HG03060 (cell line): ENCODE results near the gene SLC22A31.

Experiments
- ATAC-seq: cut with Tn5 transposase; IDR thresholded peaks from one replicate; pipeline ENCODE4 v1.9.1; 2021; ENCODE audit warnings: low read depth, moderate number of reproducible peaks; ENCODE audit not compliant: unreplicated experiment

Gene SLC22A31

DNA sequence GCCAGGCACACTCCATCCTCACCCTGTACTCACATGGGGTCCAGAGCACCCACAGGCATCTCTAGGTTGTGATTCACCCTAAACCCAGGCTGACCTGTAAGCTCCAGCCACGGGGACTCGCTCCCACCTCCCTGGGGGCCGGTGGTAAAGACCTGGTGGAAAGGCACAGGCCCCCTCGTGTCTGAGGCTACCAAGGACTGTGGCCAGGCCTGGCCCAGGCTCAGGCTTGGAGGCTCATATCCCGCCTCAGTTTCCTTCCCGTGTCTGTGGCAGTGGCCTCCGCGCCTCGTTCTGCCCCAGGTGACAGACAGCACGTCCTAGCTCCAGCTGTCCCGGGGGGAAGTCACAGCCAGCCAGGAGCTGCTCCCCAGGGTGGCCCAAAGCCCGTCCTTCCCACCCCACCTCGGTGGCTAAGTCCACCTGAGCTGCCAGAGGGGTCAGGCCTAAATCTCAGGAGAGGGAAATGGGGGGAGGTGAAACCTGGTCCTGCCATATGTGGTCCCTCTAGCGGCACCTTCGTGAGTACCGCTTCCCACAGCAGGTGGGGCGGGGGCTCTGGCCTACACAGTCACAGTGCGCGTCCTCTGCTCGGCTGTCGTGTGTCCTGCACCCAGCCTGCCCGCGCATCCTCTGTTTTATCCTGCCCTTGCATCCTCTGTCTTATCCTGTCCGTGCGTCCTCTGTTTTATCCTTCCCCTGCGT is 16.2 kb downstream of the SLC22A31 start:
- ATAC-seq = no peak

DNA sequence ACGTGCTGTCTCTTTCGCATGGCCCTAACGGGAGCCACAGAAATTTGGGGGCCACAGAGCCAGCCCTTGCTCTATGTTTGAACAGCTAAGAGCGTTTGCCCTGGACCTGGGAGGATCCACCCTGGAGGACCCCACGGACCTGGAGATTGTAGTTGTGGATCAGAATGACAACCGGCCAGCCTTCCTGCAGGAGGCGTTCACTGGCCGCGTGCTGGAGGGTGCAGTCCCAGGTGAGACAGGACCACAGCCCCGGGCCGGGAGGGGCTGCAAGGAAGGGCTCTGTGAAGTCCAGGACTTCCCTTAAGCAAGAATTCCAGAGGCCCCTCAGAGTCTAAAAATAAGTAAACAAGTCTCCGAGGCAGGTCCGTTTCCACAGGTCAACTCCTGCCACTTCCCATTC is 16.9 kb downstream of the SLC22A31 start:
- ATAC-seq = no peak

DNA sequence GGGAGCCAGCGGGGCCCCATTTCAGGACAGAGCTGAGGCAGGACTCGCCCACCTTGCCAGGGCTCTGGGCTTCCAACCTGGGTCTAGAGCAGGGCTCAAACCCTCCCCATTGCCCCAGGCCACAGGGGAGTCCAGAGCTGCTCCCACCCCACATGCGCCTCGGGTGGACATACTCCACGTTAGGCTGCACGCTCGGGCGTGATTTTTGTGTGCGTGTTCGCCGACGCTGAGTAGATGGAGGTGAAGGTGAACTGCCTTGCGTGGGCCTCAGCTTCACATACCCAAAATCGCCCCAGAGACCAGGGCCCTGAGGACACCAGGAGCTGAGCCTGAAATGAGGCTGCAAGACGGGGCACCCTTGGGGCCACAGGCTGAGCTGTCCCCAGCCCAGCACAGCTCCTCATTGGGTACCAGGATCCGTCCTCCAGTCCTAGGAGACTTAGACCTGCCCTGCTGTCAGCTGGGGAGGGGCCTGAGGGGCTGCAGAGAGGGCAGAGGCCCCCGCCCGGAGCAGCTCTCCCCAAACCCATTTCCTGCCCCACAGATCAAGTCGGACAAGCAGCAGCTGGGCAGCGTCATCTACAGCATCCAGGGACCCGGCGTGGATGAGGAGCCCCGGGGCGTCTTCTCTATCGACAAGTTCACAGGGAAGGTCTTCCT is 20.6 kb downstream of the SLC22A31 start:
- ATAC-seq = no peak

DNA sequence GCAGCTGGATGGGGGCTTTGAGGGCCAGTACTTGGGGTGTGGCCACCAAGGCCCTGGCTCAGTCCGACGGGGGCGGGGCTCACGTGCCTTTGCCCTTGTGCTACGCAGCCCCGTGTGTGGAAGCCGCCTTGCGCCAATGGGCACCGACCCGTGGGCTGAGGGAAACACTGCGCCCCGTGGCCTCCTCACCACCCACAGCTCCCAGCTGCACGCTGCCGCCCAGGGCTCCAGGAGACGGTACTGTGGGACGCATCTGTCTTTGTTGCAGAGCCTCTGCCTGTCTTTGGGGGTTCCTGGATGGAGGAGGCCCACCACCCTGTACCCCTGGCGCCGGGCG is 21.2 kb downstream of the SLC22A31 start:
- ATAC-seq = no peak

DNA sequence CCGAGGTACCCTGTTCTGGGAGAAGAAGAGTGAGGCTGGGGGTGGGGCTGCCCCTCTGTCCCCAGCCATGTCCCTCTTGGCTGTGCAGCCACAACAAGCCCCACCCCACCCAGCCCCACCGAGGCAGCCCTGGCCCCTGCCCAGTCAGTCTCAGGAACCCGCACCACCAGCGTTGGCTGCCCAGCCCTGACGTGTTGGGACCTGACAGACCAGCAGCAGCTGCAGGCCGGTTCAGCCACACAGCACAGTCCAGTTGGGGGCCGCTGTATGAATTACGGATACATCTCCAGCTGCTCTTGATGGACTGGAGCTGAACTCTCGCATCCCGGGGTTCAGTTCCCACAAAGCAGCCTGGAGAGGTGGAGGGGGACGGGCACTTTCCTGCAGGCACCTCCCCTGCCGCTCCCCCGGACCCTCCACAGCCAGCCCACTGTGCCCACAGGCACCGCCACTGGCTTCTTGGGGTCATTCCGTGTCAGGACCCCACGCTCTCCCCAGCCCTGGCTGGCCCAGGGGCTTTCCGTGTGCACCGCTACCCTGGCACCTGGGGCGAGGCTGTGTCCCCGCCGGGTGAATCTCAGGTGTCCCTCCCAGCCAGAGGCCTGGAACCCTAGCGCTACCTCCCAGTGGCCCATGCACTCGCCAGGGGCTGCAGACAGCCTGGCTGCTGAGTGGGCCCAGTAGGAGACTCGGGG is 21.7 kb downstream of the SLC22A31 start:
- no peak for ATAC-seq

DNA sequence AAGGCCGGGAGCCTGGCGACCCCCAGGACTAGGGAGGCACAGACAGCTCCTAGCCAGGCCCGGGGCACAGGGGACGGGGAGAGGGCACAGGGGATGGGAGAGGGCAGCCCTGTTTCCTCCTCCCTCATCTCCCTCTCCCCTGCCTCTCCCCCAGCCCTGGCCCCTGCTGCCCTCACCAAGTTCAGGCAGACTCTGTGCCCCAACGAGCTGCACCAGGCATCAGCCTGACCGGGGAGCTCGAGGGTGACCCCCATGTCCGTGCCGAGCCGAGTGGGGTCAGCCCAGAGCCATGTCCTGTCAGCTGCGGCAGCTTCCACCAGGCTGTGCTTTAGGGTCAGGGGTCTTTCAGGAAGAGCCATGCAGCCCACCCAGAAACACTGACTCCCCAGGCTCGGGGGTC is 22.8 kb downstream of the SLC22A31 start:
- ATAC-seq = no peak

DNA sequence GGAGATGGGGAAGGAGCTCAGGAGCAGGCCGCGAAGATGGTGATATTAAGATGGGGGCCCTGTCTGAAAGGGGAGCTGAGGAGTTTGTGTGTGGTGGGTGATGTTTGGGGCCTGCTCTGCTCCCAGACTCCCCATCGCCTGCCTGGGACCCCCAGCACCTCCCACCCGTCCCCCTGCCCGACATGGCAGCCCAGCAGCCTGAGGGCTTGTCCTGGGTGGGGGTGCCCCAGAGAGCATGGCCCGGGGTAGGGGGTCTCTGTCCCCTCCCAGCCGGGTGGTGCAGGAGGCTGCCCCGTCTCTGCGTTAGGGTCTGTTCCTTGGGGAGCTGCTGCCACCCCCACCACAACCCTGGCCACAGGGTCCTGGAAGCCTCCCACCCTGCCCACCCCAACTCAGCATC is 23.6 kb downstream of the SLC22A31 start:
- ATAC-seq = no peak

DNA sequence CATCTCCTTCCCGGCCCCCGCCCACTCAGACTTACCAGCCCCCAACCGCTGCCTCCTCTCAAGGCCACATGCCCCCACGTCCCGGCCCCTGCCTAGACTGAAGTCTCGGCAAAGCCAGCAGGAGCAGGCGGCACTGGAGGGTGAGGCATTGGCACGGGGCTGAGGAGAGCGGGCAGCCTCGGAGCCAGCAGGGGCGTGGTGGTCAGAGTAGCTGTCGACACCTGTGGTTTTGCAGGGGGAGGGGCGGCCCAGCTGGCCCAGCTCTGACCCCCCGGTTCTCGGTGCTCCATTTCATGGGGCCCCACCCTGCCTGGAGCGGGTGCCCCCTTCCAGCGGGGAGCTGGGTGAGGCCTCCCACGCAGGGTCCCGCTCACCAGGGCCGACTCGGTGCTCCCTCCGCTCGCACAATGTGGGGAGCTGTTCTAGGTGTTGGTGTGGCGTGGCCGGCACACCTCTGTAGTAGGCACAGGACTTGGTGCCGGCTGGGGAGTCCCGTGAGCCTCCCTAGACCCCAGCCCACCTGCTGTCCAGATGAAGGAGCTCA is 24.1 kb downstream of the SLC22A31 start:
- ATAC-seq = no peak

DNA sequence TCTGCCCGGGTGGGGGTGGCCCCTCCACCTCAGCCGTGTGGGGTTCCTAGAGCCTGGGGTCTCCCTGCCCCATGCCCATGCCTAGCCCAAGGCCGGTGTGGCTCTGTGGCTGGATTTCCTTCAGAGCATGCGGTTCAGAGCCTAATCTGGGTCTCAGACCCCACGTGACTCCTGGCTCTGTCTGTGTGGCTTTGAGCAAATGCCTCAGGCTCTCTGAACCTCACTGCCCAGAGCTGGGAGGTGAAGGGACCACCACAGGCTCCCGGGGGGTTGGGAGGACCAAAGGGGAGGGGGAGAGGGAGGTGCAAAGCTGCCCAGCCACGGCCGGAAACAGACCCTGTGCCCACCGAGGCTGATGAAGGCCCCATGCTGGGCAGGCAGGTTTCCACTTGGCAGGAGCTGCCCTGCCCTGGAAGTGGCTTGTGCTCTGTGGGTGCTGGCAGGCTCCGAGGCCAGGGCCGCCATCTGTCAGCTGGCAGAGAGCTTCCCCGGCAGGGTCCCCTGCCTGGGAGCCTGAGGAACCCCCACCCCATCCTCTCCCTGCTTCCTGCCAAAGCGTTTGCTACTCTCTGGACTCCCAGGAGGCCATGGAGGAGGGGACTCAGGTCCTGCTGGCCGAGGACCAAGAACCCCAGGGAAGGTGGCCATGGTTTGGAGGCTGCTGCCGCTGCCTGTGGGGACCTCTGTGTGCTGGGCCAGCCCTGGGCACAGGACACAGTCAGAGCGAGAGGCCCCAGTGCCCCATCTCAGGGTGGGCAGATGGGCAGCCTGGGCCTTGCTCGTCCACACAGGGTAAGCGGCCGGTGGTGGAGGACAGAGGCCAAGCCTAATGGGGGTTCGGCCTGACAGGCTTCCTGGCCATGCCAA is 24.8 kb downstream of the SLC22A31 start:
- ATAC-seq = no peak

DNA sequence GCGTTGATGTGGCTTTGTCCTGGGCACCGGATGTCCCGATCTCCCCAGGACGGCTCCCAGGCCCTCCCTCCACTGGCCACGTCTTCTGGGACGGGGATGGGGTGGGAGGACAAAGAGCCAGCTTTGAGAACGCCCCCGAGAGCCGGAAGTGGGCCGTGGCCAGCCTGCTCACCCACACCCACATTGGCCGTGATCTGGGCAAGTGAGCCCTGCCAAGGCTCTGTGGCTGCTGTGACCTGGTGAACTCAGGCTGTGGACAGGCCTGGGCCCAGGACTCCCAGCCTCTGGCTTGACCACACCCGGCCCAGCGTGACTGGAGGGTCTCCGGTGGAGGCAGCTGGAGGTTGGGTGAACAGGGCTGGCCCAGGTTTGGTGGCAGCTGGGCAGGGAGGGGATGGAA is 25.5 kb downstream of the SLC22A31 start:
- no peak for ATAC-seq

DNA sequence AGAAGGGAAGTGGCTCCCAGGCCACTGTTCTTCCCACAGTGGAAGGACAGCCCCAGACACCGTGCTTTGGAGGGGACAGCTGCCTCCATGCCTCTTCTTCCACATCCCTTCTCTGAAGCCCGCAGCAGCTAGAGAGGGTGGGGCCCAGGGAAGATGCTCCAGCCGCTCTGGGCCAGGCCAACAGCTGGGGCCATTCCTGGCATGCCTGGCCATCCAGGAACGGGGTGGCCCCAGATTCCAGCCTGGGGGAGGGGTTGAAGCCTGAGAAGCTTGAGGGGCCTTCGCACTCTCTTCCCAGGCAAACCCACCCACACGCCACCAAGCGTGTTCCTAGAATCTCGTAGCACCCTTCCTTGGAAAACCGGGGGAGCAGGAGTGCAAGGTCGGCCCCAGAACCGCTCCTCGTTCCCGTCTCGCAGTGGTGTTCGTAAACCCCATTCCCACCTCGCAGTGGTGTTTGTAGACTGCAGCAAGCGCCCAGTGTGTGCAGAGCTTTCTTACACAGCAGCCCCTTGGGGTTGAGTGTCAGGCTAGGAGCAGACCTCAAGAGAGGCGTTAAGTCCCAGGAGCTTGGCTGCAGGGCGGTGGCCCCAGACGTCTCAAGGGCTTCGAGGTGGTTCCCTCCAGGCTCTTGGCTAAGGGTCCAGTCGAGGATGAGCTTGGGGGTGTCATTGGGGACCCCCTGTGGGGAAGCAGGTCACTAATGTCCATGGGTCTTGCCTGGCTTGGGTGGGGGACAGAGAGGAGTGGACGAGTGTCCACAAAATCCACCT is 26.1 kb downstream of the SLC22A31 start:
- no peak for ATAC-seq

DNA sequence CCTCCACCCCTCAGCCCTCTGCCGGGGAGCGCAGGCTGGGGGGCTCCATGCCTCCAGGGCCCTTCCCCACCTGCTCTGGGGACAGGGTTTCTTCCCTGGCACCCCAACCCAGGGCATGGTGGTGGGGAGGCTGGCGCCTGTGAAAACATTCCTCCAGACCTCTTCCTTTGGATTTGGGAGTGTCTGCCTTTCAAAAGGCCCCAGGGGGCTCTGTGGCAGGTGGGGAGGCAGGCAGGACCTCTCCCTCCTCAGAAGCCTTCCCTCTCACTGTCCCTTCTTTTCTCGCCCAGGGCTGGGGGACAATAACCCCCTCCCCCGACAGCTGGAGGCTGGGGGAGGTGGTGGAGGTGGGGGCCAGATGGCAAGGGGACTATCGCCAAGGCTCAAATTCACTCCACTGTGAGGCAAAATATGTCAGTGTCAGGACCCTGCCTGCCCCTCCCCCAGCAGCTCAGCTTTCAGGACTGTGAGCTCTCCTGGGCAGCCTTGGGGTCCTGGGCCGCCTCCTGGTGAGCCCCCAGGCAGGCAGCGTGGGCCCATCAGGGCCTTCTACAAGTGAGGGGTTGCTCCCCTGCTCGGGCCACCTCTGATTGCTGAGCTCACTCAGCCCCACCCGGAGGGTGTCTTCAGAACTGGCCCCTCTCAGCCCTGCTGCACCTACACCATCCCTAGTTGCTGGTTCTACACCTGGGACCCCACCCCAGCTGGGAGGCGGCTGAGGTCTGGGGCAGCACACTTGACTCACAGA is 27.0 kb downstream of the SLC22A31 start:
- no peak for ATAC-seq

DNA sequence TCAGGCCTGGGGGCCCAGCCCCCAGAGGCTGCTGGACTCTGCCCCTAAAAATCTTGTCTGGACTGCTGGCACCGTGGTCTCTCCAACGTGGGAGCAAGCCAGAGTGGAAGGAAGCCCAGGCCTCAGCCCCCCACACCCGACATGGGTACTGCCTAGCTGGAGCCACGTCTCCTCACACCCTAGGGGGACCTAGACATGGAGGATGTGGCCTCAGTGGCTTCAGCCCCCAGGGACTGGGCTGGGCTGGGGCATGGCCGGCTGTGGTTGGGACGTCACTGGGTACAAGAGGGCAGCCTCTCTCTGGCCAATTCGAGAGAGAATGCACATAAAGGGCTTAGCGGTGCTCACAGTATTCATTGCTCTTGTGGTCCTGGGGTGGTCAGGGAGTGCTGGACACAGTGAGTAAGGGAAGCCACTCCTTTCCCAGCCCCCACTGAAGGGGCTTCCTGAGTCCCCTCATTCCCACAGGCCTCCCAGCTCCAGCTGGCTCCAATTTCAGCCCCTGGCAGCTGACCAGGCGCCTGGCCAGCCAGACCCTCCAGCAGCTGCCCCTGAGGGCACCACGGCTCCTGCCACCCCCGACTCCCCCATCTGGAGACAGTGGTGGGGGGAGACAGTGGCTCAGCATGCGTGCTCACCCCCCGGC is 27.7 kb downstream of the SLC22A31 start:
- ATAC-seq = no peak

DNA sequence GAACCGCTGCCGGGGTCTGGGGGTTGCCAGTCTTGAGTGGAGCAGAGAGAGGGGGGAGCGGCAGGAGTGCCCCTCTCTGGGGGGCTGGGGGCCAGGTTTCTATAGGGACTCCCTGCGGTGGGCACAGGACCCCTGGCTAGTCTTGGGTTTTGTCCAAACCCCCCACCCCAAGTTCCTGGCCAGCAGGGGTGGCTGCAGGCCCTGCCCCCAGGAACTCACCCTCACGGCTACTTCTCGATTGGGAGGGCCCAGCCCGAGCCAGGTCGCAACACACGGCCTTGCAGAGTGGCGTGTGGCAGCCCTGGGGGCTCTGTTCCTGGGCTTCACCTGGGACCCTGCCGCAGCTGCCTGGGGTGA is 28.2 kb downstream of the SLC22A31 start:
- no peak for ATAC-seq

DNA sequence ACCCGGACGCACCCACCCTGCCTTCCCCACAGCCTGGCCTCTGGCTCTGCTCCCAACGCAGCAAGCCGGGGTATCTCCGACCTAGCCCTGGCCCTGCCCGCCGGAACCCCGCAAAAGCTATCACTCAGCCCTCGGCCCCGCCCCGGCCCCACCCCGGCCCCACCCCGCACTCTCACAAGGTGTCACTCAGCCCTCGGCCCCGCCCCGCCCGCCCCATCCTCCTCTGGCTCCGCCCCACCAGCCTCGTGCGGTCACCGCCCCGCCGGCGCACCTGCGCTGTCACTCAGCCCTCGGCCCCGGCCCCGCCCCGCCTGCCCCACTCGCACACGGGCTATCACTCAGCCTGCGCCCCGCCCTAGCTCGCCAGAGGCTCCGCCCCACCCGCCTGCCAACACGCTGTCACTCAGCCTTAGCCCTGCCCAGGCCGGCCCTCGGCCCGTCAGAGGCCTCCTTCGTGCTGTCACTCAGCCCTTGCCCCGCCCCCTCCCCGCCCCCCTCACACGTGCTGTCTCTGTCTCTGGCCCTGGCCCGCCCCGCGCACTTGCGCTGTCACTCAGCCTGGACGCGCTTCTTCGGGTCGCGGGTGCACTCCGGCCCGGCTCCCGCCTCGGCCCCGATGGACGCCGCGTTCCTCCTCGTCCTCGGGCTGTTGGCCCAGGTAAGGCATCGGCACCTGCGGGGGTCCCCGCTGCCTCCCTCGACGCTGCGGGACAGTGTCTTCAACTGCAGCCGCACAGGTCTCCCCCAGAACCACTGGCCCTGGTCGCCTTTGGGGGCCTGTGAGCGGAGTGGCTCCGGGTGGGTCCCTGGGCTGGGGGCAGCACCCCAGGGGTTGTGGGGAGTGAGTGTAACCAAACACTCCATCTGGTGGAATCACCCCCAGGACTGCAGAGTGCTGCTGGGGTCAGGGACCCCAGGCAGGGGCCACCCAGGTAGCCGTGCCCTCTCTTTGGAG is 28.8 kb downstream of the SLC22A31 start, which contains the start of gene CDH15:
TSS of gene CDH15 (plus strand) at position 533 of the 955 bp plus-strand sequence. CDS start at position 617, 84 bp downstream.
- peak; percentile 48 for ATAC-seq

DNA sequence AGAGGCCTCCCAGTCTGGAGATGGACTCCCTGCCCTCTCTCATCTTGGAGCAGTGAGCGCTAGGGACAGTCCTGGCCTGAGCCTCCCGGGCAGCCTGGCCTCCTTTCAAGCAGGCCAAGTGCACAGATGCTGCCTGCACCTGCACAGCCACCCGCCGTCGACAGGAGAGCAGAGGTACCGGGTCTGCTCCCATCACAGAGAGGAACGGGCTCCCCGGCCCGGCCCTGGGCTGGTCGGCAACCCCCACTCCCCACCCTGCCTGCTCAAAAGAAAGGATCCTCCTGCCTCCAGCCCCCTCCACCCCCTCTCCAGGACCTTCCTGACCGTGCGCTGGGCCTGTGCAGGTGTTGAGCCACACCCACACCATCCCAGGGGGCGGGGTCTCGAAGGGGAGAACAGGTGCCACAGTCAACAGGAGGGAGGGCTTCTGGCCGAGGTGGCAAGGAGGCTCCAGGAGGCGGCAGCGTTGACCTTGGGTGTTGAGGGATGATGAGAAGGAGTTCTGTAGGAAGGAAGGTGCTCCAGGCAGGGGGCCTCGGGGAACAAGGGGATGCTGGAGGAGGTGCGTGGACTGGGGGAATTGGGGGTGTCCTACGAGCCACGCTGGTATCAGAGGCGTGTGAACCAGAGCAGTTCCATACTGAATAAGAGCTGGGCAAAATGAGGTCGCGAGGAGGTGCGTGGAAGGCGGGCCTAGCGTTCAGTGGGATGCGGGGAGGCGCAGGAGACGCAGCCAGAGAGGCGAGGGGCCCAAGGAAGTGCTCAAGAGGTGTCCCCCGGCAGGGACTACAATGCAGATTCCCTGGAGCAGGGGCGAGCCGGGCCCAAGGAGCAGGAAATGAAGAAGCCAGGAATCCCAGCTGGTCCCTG is 29.8 kb downstream of the SLC22A31 start:
- no peak for ATAC-seq

DNA sequence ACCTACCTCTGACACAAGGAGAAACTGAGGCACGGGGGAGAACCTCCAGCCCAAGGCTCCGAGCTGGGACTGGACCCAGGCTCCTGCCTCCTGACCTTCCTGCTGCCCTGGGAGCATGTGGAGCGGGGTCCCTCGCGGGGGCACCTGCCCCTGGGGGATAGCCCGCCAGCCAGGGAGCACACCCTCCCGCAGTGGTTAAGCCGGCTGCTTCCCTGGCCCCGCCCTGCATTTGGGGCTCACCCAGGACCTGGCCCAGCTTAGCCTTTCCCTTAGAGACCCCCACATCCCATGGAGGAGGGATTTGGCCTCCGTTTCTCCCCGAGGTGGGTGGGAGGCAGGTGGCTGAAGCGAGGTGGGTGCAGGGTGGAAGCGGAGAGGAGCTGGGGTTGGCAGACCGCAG is 30.6 kb downstream of the SLC22A31 start:
- no peak for ATAC-seq
